ENCODE measurements around the gene CGN.

The CGN gene

GRCh38 chr1:151510957-151511635 lies at the start of gene CGN:
Gene CGN, plus strand, starts transcription at chr1:151511387. Its CDS starts 7,133 bp downstream, at chr1:151518520.
- DNase-seq = no peak

- DNase-seq = no peak
Observed at GRCh38 chr1:151461694-151462093, 49.5 kb upstream of the CGN start.

- DNase-seq = no peak
Observed at GRCh38 chr1:151465026-151465425, 46.2 kb upstream of the CGN start.

- no peak for DNase-seq
Observed at GRCh38 chr1:151472856-151473731, 38.1 kb upstream of the CGN start.

GRCh38 chr1:151474745-151475144 lies 36.4 kb upstream of the CGN start:
- no peak for DNase-seq

GRCh38 chr1:151475175-151475574 lies 36.0 kb upstream of the CGN start:
- no peak for DNase-seq

- DNase-seq = no peak
Observed at GRCh38 chr1:151476083-151476482, 35.1 kb upstream of the CGN start.

- DNase-seq = no peak
Observed at GRCh38 chr1:151477066-151477465, 34.1 kb upstream of the CGN start.

GRCh38 chr1:151478140-151478812 lies 32.9 kb upstream of the CGN start:
- no peak for DNase-seq

- no peak for DNase-seq
Observed at GRCh38 chr1:151478923-151479322, 32.3 kb upstream of the CGN start.

- no peak for DNase-seq
Observed at GRCh38 chr1:151479462-151479861, 31.7 kb upstream of the CGN start.

- DNase-seq = no peak
Observed at GRCh38 chr1:151482017-151482416, 29.2 kb upstream of the CGN start.

GRCh38 chr1:151485685-151486255 lies 25.4 kb upstream of the CGN start:
- DNase-seq = no peak

- no peak for DNase-seq
Observed at GRCh38 chr1:151486557-151486956, 24.6 kb upstream of the CGN start.

- DNase-seq = no peak
Observed at GRCh38 chr1:151491641-151492040, 19.5 kb upstream of the CGN start.

- DNase-seq = no peak
Observed at GRCh38 chr1:151492120-151492519, 19.1 kb upstream of the CGN start.

GRCh38 chr1:151493042-151493441 lies 18.1 kb upstream of the CGN start:
- DNase-seq = no peak

GRCh38 chr1:151494741-151495281 lies 16.4 kb upstream of the CGN start:
- DNase-seq = no peak

- DNase-seq = no peak
Observed at GRCh38 chr1:151495316-151495715, 15.9 kb upstream of the CGN start.

- DNase-seq = no peak
Observed at GRCh38 chr1:151499365-151499764, 11.8 kb upstream of the CGN start.

- no peak for DNase-seq
Observed at GRCh38 chr1:151499930-151500329, 11.3 kb upstream of the CGN start.

GRCh38 chr1:151501474-151501873 lies 9.7 kb upstream of the CGN start:
- no peak for DNase-seq
